ENCODE measurements around the gene SPDYE8. TPM values are rescaled to one million over a fixed set of nuclear protein-coding genes. Genes with fewer than 3 reads are reported as not detected.
"Not testable (repeated sequence)": the region's sequence is repeated elsewhere in the genome, so short reads cannot be mapped to it uniquely, and the experiment has no call there.

The SPDYE8 gene, protein sequence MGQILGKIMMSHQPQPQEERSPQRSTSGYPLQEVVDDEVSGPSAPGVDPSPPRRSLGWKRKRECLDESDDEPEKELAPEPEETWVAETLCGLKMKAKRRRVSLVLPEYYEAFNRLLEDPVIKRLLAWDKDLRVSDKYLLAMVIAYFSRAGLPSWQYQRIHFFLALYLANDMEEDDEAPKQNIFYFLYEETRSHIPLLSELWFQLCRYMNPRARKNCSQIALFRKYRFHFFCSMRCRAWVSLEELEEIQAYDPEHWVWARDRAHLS
- total RNA-seq (not detected), polyA plus RNA-seq (under 1 TPM in 1 of 3 donors, not detected in 2; 0.06 TPM), total RNA-seq (0 reads per million in 6 experiments)

DNA sequence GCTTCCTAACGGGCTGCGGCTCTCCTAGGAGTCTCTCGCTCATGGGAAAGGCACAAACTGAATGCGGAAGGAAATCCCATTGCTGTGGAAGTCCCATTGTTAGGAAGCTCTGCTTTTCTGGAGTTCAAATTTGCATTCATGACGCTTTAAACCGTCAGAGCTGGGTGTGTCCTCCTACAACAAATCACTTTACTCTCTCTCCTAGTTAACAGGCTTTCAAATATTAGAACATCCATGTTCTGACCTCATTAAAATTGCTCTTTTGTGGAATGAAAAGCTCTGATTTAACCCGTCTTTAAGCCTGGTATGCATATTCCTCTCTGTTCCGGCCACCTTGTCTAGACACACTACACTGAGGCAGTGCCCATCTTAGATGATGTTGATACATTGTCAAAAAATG is at the start of gene SPDYE8:
Gene SPDYE8 (minus strand): TSS at position 101 of the 400 bp plus-strand sequence. CDS start 1,800 bp downstream, outside the sequence.
- H3K27me3 Mint-ChIP-seq, H3K4me1 Mint-ChIP-seq, POLR2A ChIA-PET, H3K27ac Mint-ChIP-seq, H3K36me3 Mint-ChIP-seq, DNase-seq, H3K4me3 Mint-ChIP-seq, ATAC-seq, H3K9me3 Mint-ChIP-seq: not testable (repeated sequence)

DNA sequence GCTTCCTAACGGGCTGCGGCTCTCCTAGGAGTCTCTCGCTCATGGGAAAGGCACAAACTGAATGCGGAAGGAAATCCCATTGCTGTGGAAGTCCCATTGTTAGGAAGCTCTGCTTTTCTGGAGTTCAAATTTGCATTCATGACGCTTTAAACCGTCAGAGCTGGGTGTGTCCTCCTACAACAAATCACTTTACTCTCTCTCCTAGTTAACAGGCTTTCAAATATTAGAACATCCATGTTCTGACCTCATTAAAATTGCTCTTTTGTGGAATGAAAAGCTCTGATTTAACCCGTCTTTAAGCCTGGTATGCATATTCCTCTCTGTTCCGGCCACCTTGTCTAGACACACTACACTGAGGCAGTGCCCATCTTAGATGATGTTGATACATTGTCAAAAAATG is 28.2 kb upstream of the SPDYE8 start, which contains the start of gene SPDYE11:
Gene SPDYE11 (minus strand): TSS at position 101 of the 400 bp plus-strand sequence. CDS start 1,800 bp downstream, outside the sequence.
- POLR2A ChIA-PET, DNase-seq, H3K9me3 Mint-ChIP-seq, H3K27ac Mint-ChIP-seq, H3K4me3 Mint-ChIP-seq, H3K36me3 Mint-ChIP-seq, H3K4me1 Mint-ChIP-seq, H3K27me3 Mint-ChIP-seq, ATAC-seq: not testable (repeated sequence)

DNA sequence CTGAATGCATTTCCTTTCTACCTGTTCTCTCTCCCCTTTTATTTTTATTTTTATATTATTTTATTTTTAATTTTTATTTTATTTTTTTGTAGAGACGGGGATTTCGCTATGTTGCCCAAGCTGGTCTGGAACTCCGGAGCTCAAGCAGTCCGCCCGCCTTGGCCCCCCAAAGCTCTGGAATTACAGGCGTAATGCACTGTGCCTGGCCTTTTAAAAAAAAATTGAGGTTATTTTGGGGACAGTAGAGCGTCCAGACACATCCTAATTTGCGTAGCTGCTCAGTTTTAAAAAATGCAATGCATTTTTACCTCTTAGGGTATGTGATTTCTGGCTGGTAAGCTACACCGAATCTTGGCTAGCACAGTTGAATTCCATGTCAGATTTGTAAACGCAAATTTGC is 23.1 kb downstream of the SPDYE8 start:
- H3K9me3 Mint-ChIP-seq, H3K36me3 Mint-ChIP-seq, H3K4me1 Mint-ChIP-seq, H3K27ac Mint-ChIP-seq, ATAC-seq, H3K27me3 Mint-ChIP-seq, POLR2A ChIA-PET: not testable (repeated sequence)
- H3K4me3 Mint-ChIP-seq = peak overlapping the region in 1 of 10 donors; percentile 11
- DNase-seq = peak in 1 of 10 donors; percentile 31

DNA sequence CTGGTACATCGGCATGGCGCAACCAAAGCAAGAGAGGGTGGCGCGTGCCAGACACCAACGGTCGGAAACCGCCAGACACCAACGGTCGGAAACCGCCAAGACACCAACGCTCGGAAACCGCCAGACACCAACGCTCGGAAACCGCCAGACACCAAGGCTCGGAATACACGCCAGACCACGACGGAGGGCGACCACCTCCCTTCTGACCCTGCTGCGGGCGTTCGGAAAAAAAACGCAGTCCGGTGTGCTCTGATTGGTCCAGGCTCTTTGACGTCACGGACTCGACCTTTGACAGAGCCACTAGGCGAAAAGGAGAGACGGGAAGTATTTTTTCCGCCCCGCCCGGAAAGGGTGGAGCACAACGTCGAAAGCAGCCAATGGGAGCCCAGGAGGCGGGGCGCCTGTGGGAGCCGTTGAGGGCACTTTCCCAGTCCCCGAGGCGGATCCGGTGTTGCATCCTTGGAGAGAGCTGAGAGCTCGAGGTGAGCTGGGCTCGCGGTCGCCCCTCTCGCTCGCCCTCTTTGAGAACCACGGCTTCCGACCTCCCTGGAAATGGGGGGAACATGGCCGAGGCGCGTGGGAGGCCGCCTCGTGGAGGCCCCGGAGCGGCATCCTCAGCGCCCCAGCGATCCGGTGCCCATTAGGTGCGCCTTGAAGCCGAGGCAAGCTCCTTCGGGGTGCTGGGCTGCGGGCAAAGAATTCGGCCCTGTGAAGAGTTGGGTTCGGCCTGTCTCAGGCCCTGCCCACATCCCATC is 23.7 kb downstream of the SPDYE8 start:
- POLR2A ChIA-PET, H3K4me1 Mint-ChIP-seq, H3K36me3 Mint-ChIP-seq, H3K9me3 Mint-ChIP-seq, H3K27me3 Mint-ChIP-seq: not testable (repeated sequence)
- H3K27ac Mint-ChIP-seq = peak overlapping the region; percentile 95 to 100 (median 98)
- H3K4me3 Mint-ChIP-seq = peak overlapping the region; percentile 88 to 100 (median 97)
- ATAC-seq (peak; percentile 81 to 83), DNase-seq (peak; percentile 69 to 98 (median 88))

DNA sequence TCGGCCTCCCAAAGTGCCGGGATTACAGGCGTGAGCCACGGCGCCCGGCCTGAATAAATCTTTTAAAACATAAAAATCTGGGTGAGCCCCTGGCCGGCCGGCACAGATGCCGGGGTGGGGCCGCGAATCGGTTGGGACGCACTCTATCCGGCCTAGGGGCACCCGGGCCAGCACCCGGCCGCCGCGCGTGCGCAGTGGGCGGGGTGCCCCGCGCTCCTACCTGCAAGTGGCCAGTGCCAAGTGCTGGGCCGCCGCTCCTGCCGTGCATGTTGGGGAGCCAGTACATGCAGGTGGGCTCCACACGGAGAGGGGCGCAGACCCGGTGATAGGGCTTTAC is 24.2 kb downstream of the SPDYE8 start:
- H3K36me3 Mint-ChIP-seq = not testable (repeated sequence)
- peak in 5 of 10 donors; percentile 48 to 80 (median 76) for DNase-seq

DNA sequence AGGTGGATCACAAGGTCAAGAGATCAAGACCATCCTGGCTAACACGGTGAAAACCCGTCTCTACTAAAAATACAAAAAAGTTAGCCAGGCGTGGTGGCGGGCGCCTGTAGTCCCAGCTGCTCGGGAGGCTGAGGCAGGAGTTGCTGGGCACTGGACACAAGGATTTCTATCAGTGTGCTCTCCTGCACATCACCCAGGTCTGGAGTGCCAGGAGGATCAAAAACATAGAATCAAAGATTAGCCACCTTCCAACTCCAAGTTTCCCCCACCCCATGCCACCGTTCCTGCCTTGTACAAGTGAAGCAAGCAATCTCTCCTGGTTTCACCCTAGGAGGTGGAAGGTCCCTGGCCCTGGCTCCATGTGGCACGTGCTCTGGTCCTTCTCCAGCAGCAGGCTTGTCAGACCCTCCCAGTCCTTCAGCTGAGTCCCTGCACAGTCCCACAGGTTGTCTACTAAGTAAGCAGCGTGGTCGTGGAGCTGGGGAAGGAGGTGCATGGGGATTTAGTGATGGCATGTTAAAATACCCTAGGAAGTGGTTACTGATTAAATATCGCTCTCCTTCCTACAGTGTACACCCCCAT is 31.6 kb downstream of the SPDYE8 start:
- H3K4me3 Mint-ChIP-seq, DNase-seq, H3K36me3 Mint-ChIP-seq, H3K27ac Mint-ChIP-seq, ATAC-seq, H3K9me3 Mint-ChIP-seq, POLR2A ChIA-PET, H3K4me1 Mint-ChIP-seq, H3K27me3 Mint-ChIP-seq: not testable (repeated sequence)

More for the DNA sequence above, 24.2 kb downstream of the SPDYE8 start:
- Mint-ChIP-seq H3K4me3 (peak overlapping the region; percentile 88 to 100 (median 97)), H3K27ac (peak overlapping the region; percentile 95 to 100 (median 98))
- peak in 1 of 2 donors; percentile 79 for ATAC-seq
- H3K4me1 Mint-ChIP-seq, H3K9me3 Mint-ChIP-seq, H3K27me3 Mint-ChIP-seq, POLR2A ChIA-PET: not testable (repeated sequence)

DNA sequence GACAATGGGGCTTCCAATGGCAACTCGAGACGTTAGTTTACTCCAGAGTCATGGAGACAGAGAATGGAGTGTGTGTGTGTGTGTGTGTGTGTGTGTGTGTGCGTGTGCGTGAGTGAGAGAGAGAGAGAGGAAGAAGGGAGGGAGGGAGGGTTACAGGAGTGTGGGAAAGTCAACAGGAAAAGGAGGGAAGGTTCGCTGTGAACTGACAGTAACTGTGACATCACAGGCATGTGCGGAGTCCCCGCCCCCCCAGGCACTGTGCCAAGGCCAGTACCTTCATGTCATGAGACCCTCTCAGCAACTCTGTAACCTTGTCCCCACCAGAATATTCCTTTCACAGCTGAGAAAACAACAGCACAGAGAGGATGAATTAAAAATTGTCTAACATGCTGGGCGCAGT is 32.1 kb downstream of the SPDYE8 start:
- POLR2A ChIA-PET, H3K27me3 Mint-ChIP-seq, DNase-seq, H3K36me3 Mint-ChIP-seq, H3K9me3 Mint-ChIP-seq, H3K4me3 Mint-ChIP-seq, H3K4me1 Mint-ChIP-seq, ATAC-seq: not testable (repeated sequence)
- peak overlapping the region in 1 of 10 donors; percentile 57 for H3K27ac Mint-ChIP-seq

DNA sequence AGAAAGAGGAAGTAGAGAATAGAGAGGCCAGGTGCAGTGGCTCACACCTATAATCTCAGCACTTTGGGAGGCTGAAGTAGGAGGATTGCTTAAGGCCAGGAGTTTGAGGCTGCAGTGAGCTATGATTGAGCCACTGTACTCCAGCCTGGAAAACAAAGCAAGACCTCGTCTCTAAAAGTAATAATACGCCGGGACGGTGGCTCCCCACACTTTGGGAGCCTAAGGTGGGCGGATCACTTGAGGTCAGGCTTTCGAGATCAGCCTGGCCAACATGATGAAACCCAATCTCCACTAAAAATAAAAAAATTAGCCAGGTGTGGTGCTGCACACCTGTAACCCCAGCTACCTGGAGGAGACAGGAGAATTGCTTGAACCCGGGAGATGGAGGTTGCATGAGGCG is 34.1 kb downstream of the SPDYE8 start:
- DNase-seq, H3K27me3 Mint-ChIP-seq, H3K27ac Mint-ChIP-seq, H3K36me3 Mint-ChIP-seq, ATAC-seq, H3K9me3 Mint-ChIP-seq, H3K4me3 Mint-ChIP-seq, H3K4me1 Mint-ChIP-seq, POLR2A ChIA-PET: not testable (repeated sequence)

DNA sequence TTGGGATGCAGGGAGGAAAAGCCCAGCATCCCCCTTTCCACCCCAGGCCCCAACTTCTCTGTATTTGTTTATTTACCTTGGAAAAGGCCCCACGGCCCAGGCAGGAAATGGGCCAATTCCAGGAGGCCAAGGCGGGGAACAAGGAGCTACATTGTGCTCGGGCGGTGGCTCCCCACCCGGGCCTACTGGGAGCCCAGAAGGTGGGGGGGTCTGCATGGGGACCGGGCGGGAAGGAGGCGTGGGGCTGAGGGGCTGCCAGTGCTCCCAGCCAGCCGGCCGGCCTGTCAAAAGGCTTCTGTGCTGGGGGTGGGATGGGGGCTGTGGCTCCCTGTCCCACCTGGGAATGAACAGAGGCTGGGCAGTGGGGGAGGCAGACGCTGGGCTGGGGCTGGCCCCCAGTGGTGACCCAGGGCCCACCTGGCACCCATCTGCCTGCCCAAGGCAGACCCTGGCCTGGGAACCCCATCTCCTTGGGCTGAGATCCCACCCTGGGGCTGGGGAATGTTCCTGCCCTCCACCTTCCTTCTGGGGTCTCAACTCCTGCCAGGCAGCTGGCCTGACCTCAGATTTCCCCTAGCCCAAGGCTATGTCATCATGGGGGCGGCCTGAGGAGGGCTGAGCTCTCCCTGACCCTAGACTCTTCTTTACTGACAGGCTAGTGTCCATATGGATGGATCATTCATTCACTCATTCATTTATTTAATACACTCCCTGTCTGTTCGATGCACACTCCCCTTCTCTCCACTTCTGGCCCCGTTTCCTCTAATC is 39.2 kb downstream of the SPDYE8 start:
- H3K4me3 Mint-ChIP-seq, POLR2A ChIA-PET, H3K27ac Mint-ChIP-seq, H3K4me1 Mint-ChIP-seq, H3K9me3 Mint-ChIP-seq, H3K36me3 Mint-ChIP-seq, H3K27me3 Mint-ChIP-seq: not testable (repeated sequence)
- DNase-seq = peak in 1 of 10 donors; percentile 58
- ATAC-seq = peak; percentile 18 to 46

DNA sequence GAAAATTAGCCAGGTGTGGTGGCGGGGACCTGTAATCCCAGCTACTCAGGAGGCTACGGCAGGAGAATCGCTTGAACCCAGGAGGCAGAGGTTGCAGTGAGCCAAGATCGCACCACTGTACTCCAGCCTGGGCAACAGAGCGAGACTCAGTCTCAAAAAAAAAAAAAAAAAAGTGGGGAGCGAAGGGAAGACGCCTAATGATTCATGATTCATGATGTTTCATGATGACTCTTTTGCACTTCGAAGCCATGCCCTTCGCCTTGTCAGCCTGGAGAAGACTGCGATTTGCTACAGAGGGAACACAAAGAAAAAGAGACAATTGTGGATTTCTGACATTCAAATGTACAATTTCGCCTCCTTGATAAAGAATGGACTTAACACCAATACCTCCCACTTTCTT is 47.5 kb downstream of the SPDYE8 start:
- H3K4me3 Mint-ChIP-seq, POLR2A ChIA-PET, H3K36me3 Mint-ChIP-seq, H3K27me3 Mint-ChIP-seq, DNase-seq, ATAC-seq, H3K9me3 Mint-ChIP-seq, H3K4me1 Mint-ChIP-seq, H3K27ac Mint-ChIP-seq: not testable (repeated sequence)

DNA sequence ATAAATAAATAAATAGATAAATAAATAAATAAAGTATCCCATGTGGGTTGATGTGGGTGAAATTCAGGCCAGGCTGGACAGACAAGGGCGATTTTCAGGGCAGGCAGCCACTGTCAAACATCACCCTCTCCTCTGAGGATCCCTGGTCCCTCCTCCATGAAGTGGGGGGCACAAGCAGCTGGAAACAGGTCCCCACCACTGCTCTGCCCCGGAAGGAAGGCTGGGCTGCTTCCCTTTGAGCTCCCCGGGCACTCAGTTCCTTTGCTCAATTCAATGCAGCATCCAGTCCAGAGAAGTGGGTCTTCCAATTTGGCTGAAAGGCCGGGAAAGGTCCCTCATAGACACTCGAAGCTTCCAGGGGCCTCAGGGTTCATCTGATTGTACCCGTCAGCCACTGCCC is 49.2 kb downstream of the SPDYE8 start:
- H3K4me3 Mint-ChIP-seq, H3K27ac Mint-ChIP-seq: not testable (repeated sequence)

DNA sequence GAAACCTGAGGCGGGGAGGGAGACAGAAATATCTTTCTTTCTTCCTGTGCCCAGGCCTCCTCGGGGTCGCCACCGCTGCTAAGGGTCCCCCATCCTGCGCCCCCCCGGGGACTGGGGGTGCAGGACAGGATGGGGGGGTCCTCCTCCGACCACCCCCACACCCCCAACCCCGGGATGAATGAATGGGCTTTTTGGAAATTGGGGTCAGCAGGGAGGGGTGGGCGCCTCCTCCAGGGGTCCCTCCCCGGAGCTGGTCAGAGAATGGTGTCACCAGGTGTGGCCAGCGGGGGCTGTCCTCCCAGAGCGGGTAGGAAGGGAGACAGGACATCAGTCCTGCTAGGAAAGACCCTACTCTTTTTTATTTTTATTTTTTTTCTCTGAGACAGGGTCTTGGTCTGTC is 53.1 kb downstream of the SPDYE8 start:
- H3K27me3 Mint-ChIP-seq, ATAC-seq, H3K9me3 Mint-ChIP-seq, H3K36me3 Mint-ChIP-seq, H3K4me1 Mint-ChIP-seq, POLR2A ChIA-PET, H3K27ac Mint-ChIP-seq, H3K4me3 Mint-ChIP-seq: not testable (repeated sequence)
- peak in 1 of 10 donors; percentile 41 for DNase-seq

More for the DNA sequence above, 49.2 kb downstream of the SPDYE8 start:
- H3K9me3 Mint-ChIP-seq, H3K27me3 Mint-ChIP-seq, ATAC-seq, POLR2A ChIA-PET, H3K4me1 Mint-ChIP-seq, H3K36me3 Mint-ChIP-seq: not testable (repeated sequence)
- DNase-seq = peak in 1 of 10 donors; percentile 27

All from naive thymus-derived CD8-positive, alpha-beta T cell (primary cell).